H1 (cell line): Measurements from ENCODE around the gene ELMO1. TPM values are rescaled to one million over a fixed set of nuclear protein-coding genes. Genes with fewer than 3 reads are reported as not detected.

ENCODE experiments used
- CTCF ChIA-PET: fragments of 300-600 bp; sonication (Branson Sonifier 250); formaldehyde crosslinking; loops from one replicate; lab custom pipeline; 2021; ENCODE audit not compliant: partially characterized antibody; lab: Charles Lee
- POLR2A ChIA-PET: fragments of 300-600 bp; sonication (Branson Sonifier 250); formaldehyde crosslinking; loops from one replicate; lab custom pipeline; 2021; ENCODE audit warnings: inconsistent platforms; ENCODE audit not compliant: partially characterized antibody; lab: Charles Lee
- DNase-seq, 2 experiments: peaks; one replicate each; pipeline versions ENCODE4 v3.0.0 to v3.0.0-alpha.2; 2010 to 2022; ENCODE audit warnings: low spot score in 2 of 2, low read depth in 1 of 2, mixed read lengths in 1 of 2
- FAIRE-seq: peaks from 2 replicates; lab custom pipeline; 2011; peaks lifted over from hg19 to GRCh38; lab: Jason Lieb, UNC
- H2AFZ ChIP-seq: 2 replicates; pipeline ENCODE4 v1.8.1; 2012; ENCODE audit warnings: low read length, inconsistent platforms
- H2AK5ac ChIP-seq: 2 replicates; pipeline ENCODE4 v1.6.1; 2013; ENCODE audit warnings: low read depth, low read length
- H2BK120ac ChIP-seq: replicated peaks from 2 replicates; pipeline ENCODE3; 2013; ENCODE audit warnings: low read depth, low read length, inconsistent platforms
- H2BK12ac ChIP-seq: 2 replicates; pipeline ENCODE4 v1.6.1; 2013; ENCODE audit warnings: low read depth, low read length
- H2BK15ac ChIP-seq: 2 replicates; pipeline ENCODE4 v1.6.1; 2013; ENCODE audit warnings: low read length
- H2BK20ac ChIP-seq: 2 replicates; pipeline ENCODE4 v1.6.1; 2013; ENCODE audit warnings: low read length
- H2BK5ac ChIP-seq: 2 replicates; pipeline ENCODE4 v1.6.1; 2013; ENCODE audit warnings: low read depth, low read length
- H3K14ac ChIP-seq: 2 replicates; pipeline ENCODE4 v1.6.1; 2013; ENCODE audit warnings: inconsistent platforms; ENCODE audit not compliant: insufficient read length
- H3K18ac ChIP-seq: 2 replicates; pipeline ENCODE4 v1.6.1; 2013; ENCODE audit warnings: low read length; ENCODE audit errors: extremely low read depth
- H3K23ac ChIP-seq: 2 replicates; pipeline ENCODE4 v1.6.1; 2013; ENCODE audit warnings: inconsistent platforms; ENCODE audit not compliant: insufficient read length
- H3K23me2 ChIP-seq: 2 replicates; pipeline ENCODE4 v1.6.1; 2013; ENCODE audit warnings: low read depth, low read length
- H3K27ac ChIP-seq: 2 replicates; pipeline ENCODE4 v1.6.1; 2011; ENCODE audit warnings: low read depth, low read length, inconsistent platforms
- H3K27me3 ChIP-seq, 4 experiments: replicated peaks in 1 of 4; 1 replicate in 1 of 4; 2 replicates in 3 of 4; pipeline versions ENCODE4 v1.6.1 to v1.8.1; 2011 to 2013; ENCODE audit warnings: low read length in 3 of 4, mild to moderate bottlenecking in 3 of 4, inconsistent platforms in 2 of 4, mixed read lengths in 2 of 4, moderate library complexity in 1 of 4; ENCODE audit not compliant: control insufficient read depth in 3 of 4, insufficient read depth in 3 of 4; ENCODE audit errors: extremely low read depth in 1 of 4
- H3K36me3 ChIP-seq, 4 experiments: 2 replicates each; pipeline versions ENCODE4 v1.6.1 to v1.8.1; 2011 to 2013; ENCODE audit warnings: mild to moderate bottlenecking in 4 of 4, low read length in 3 of 4, moderate library complexity in 2 of 4, control low read depth in 1 of 4, inconsistent platforms in 1 of 4; ENCODE audit not compliant: insufficient read depth in 4 of 4, control insufficient read depth in 2 of 4
- H3K4ac ChIP-seq: replicated peaks from 2 replicates; pipeline ENCODE3; 2013; ENCODE audit warnings: low read length, low read depth, mixed read lengths, inconsistent platforms; ENCODE audit not compliant: insufficient read length
- H3K4me1 ChIP-seq, 4 experiments: replicated peaks in 1 of 4; 1 replicate in 1 of 4; 2 replicates in 3 of 4; pipeline versions ENCODE4 v1.6.1 to v1.8.1; 2011 to 2013; ENCODE audit warnings: low read length in 3 of 4, inconsistent platforms in 2 of 4, mixed read lengths in 1 of 4; ENCODE audit not compliant: insufficient read depth in 4 of 4, control insufficient read depth in 3 of 4
- H3K4me2 ChIP-seq, 2 experiments: 2 replicates each; pipeline versions ENCODE4 v1.6.1 to v1.8.1; 2011 to 2013; ENCODE audit warnings: low read depth in 2 of 2, low read length in 2 of 2, control low read depth in 1 of 2, inconsistent platforms in 1 of 2, mild to moderate bottlenecking in 1 of 2; ENCODE audit not compliant: insufficient read depth in 1 of 2
- H3K4me3 ChIP-seq, 4 experiments: fragments of 200-600, 300-600 bp in 1 of 4; sonication (generic), shearing (Covaris generic), sonication (Bioruptor Twin) in 1 of 4; 2 replicates each; pipeline versions ENCODE4 v1.5.1 to v1.8.1; 2011 to 2016; ENCODE audit warnings: low read length in 4 of 4, low read depth in 3 of 4, control low read depth in 2 of 4, inconsistent platforms in 2 of 4, mild to moderate bottlenecking in 2 of 4, mixed read lengths in 1 of 4, moderate library complexity in 1 of 4; ENCODE audit not compliant: insufficient read depth in 2 of 4; ENCODE audit errors: extremely low read depth in 1 of 4
- H3K56ac ChIP-seq: replicated peaks from 2 replicates; pipeline ENCODE3; 2013; ENCODE audit warnings: low read depth, mild to moderate bottlenecking, mixed read lengths, low read length, inconsistent platforms; ENCODE audit not compliant: insufficient read length
- H3K79me1 ChIP-seq: 2 replicates; pipeline ENCODE4 v1.6.1; 2013; ENCODE audit warnings: low read depth, low read length, control low read depth
- H3K79me2 ChIP-seq, 2 experiments: 2 replicates each; pipeline versions ENCODE4 v1.6.1 to v1.8.1; 2012 to 2013; ENCODE audit warnings: low read length in 2 of 2, mild to moderate bottlenecking in 2 of 2, inconsistent platforms in 1 of 2; ENCODE audit not compliant: insufficient read depth in 2 of 2, control insufficient read depth in 1 of 2
- H3K9ac ChIP-seq, 4 experiments: replicated peaks in 1 of 4; 1 replicate in 1 of 4; 2 replicates in 3 of 4; pipeline versions ENCODE4 v1.6.1 to v1.8.1; 2011 to 2013; ENCODE audit warnings: low read depth in 3 of 4, low read length in 3 of 4, control low read depth in 2 of 4, mild to moderate bottlenecking in 2 of 4, moderate library complexity in 2 of 4, inconsistent platforms in 1 of 4; ENCODE audit errors: extremely low read depth in 1 of 4
- H3K9me3 ChIP-seq, 2 experiments: 2 replicates each; pipeline versions ENCODE4 v1.6.1 to v1.8.1; 2012 to 2013; ENCODE audit warnings: mild to moderate bottlenecking in 2 of 2, moderate library complexity in 2 of 2, control low read depth in 1 of 2, inconsistent platforms in 1 of 2, low read depth in 1 of 2, low read length in 1 of 2, mixed read lengths in 1 of 2; ENCODE audit not compliant: insufficient read depth in 2 of 2
- H4K20me1 ChIP-seq, 2 experiments: replicated peaks in 1 of 2; 2 replicates each; pipeline versions ENCODE3 to v1.8.1; 2011 to 2013; ENCODE audit warnings: inconsistent platforms in 2 of 2, low read length in 2 of 2, mild to moderate bottlenecking in 1 of 2; ENCODE audit not compliant: insufficient read depth in 2 of 2, control insufficient read depth in 1 of 2
- H4K5ac ChIP-seq: 2 replicates; pipeline ENCODE4 v1.6.1; 2013; ENCODE audit warnings: low read length, low read depth, mixed read lengths, inconsistent platforms; ENCODE audit not compliant: insufficient read length
- H4K8ac ChIP-seq: 2 replicates; pipeline ENCODE4 v1.8.0; 2013; ENCODE audit warnings: mild to moderate bottlenecking, moderate library complexity, low read length, inconsistent platforms; ENCODE audit not compliant: insufficient read depth; ENCODE audit errors: extremely low read depth
- H4K91ac ChIP-seq: replicated peaks from 2 replicates; pipeline ENCODE3; 2013; ENCODE audit warnings: low read length, mixed read lengths, inconsistent platforms; ENCODE audit not compliant: insufficient read length
- ASH2L ChIP-seq: fragments of 200-600, 300-600 bp; sonication (generic); IDR thresholded peaks from one replicate; pipeline ENCODE4 v1.7.1; 2017; ENCODE audit warnings: low read length
- CREB1 ChIP-seq: IDR thresholded peaks from 2 replicates; pipeline ENCODE4 v1.6.1; 2012; ENCODE audit warnings: inconsistent platforms
- TAF1 ChIP-seq: IDR thresholded peaks from 2 replicates; pipeline ENCODE4 v1.6.1; 2011; ENCODE audit warnings: mild to moderate bottlenecking, low read depth, low read length
- WGBS, 2 experiments: shearing (Covaris generic) in 1 of 2; methylation state at CpG; one replicate each; pipeline versions ENCODE4 v1.1.6 to v1.1.7; 2013 to 2015; ENCODE audit warnings: low lambda C conversion rate in 2 of 2, mixed read lengths in 2 of 2, inconsistent platforms in 1 of 2, low coverage in 1 of 2, missing lambda C conversion rate in 1 of 2; ENCODE audit not compliant: insufficient replicate concordance in 2 of 2, insufficient coverage in 1 of 2, insufficient read length in 1 of 2; ENCODE audit errors: extremely low coverage in 1 of 2, missing lambda C conversion rate in 1 of 2; 5-methylcytosine and 5-hydroxymethylcytosine counted together
- polyA plus RNA-seq, 7 experiments: library from polyadenylated mRNA; depleted of rRNA in 3 of 7; stranded (reverse) in 5 of 7; unstranded in 2 of 7; fragments of >200 nt in 5 of 7; fragments of 200-250 nt in 2 of 7; gene quantifications; 1 replicate in 5 of 7; 2 replicates in 1 of 7; 4 replicates in 1 of 7; pipeline versions ENCODE4 v1.2.1 to v1.2.3, GENCODE V29; 2011 to 2013; ENCODE audit warnings: missing spikeins in 2 of 7, mixed read lengths in 2 of 7
- total RNA-seq: library from RNA; stranded (reverse); fragmentation: NEBNext Ultra II Directional; extraction: Animal tissue kit (Norgen Biotek cat#: 25700); gene quantifications from 2 replicates; pipeline ENCODE4 v1.2.1, GENCODE V29; 2021

The ELMO1 gene
- total and polyA plus RNA-seq, 2 of the 8 experiments (the other 6 are each of a cell fraction or from before 2014, with no cell fraction given), result 18.4 to 21.0 TPM

DNA sequence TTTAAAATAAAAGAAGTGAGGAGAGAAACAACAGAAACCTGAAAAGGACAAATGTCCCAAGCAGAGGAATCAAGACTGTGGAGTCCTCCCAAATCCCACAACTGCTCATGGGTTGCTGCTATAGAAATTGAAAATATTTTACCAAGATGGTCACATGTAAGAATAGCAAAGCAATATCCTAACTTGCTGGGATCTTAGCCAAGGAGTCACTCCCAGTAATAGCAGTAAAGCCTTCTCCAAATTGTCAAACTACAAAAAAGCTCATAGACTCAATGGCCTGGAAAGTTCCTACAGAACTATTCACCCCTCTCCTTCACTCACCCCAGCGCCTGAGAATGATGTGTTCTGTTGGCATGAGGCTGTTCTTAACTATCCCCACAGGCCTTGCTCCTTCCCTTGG lies 186.5 kb downstream of the ELMO1 start:
- H3K14ac ChIP-seq, result no peak overlapping the region
- H3K36me3 ChIP-seq, result no peaks in the 10 kb centered on the region
- no peak for FAIRE-seq
- H2BK20ac ChIP-seq, result no peak overlapping the region
- no peaks in the 10 kb centered on the region for H3K79me1 ChIP-seq
- no peak for TF ChIP-seq TAF1
- no peak for TF ChIP-seq CREB1
- no peak for TF ChIP-seq ASH2L
- no peak overlapping the region for H3K4me2 ChIP-seq
- no peak overlapping the region for H2BK120ac ChIP-seq
- H3K23me2 ChIP-seq, result no peaks in the 10 kb centered on the region
- no peak overlapping the region for H3K56ac ChIP-seq
- no peak overlapping the region for H2BK5ac ChIP-seq
- no peak overlapping the region for H2AK5ac ChIP-seq
- H3K18ac ChIP-seq, result no peak overlapping the region
- no peak overlapping the region for H3K23ac ChIP-seq
- H3K27ac ChIP-seq, result no peak overlapping the region
- no peaks in the 10 kb centered on the region for H3K9me3 ChIP-seq
- H4K20me1 ChIP-seq, result no peaks in the 10 kb centered on the region
- H2BK15ac ChIP-seq, result no peak overlapping the region
- no peaks in the 10 kb centered on the region for H3K79me2 ChIP-seq
- POLR2A ChIA-PET, result interaction anchor here (0.7 kb wide), 1 partner anchor 520 kb away, joined by 3 read pairs; no protein-coding TSS in a partner anchor
- H4K8ac ChIP-seq, result no peak overlapping the region
- H3K27me3 ChIP-seq, result no peaks in the 10 kb centered on the region
- peaks cover 0 to under 1% (median 0%) of the 10 kb centered on the region in 4 experiments; a peak in 1 of 7 replicates for H3K4me1 ChIP-seq
- no peak overlapping the region for H4K91ac ChIP-seq
- no peak for DNase-seq
- H3K4me3 ChIP-seq, result no peak overlapping the region
- H2AFZ ChIP-seq, result no peak overlapping the region
- H2BK12ac ChIP-seq, result no peak overlapping the region
- no peak overlapping the region for H4K5ac ChIP-seq
- CTCF ChIA-PET, result interaction anchor here (0.7 to 2.1 kb wide), 5 partner anchors 11 to 234 kb away, joined by 3 to 11 read pairs (median 3); no protein-coding TSS in a partner anchor
- H3K9ac ChIP-seq, result no peak overlapping the region
- WGBS, 2 experiments, result 91% methylated on average over 1 of the region's 1 CpG; no CpG with 5 or more reads in 1 of the 2 experiments
- H3K4ac ChIP-seq, result no peak overlapping the region
